ENCODE data around the gene CFAP210. TPM values are rescaled to one million over a fixed set of nuclear protein-coding genes. Genes with fewer than 3 reads are reported as not detected.

The CFAP210 gene
- total and polyA plus RNA-seq, 10 of the 15 experiments (the other 5 are each of a cell fraction or from before 2014, with no cell fraction given): not detected

GRCh38 chr2:169637620-169638019 is 56.6 kb downstream of the CFAP210 start:
- ChIA-PET POLR2A (no interaction called here), RAD21 (ENCODE audit: unreplicated experiment) (no interaction called here), CTCF (interaction anchor here (0.9 kb wide), 1 partner anchor 186 kb away, joined by 3 read pairs; no protein-coding TSS in a partner anchor), SMC1A (ENCODE audit: uncharacterized antibody, unreplicated experiment) (interaction anchor here (1.1 kb wide), 1 partner anchor 87 kb away, joined by 3 read pairs; no protein-coding TSS in a partner anchor)
- no TSS peak for BruUV-seq (replicated peaks)
- no peak overlapping the region for H3K27ac ChIP-seq (ENCODE audit: control insufficient read depth, insufficient read depth)
- DNase-seq (ENCODE audit: low read depth, low spot score) (no peak), ATAC-seq (no peak), FAIRE-seq (no peak)
- H3K4me3 ChIP-seq: no peak overlapping the region
- H3K4me1 ChIP-seq (ENCODE audit: control insufficient read depth, insufficient read depth, low read length): no peaks in the 10 kb centered on the region
- in situ Hi-C loops (cut with MboI): no loop called here
- H4K20me1 ChIP-seq (ENCODE audit: control insufficient read depth, insufficient read depth): no peaks in the 10 kb centered on the region
- 98% methylated on average over 3 of the region's 3 CpGs for WGBS (ENCODE audit: insufficient coverage, insufficient replicate concordance, low lambda C conversion rate, missing lambda C conversion rate)
- H3K9ac ChIP-seq (ENCODE audit: control insufficient read depth, insufficient read depth, low read length): no peak overlapping the region
- intact Hi-C loops (cut with micrococcal nuclease; ENCODE audit: unreplicated experiment): no loop called here
- TF ChIP-seq MLLT1 (IDR thresholded peaks at IDR 0.05) (no peak), E2F8 (IDR thresholded peaks at IDR 0.05; ENCODE audit: low read depth, partially characterized antibody) (no peak), NRF1 (conservative IDR thresholded peaks at IDR 0.05; ENCODE audit: low read depth, low read length) (no peak), ATF3 (IDR thresholded peaks at IDR 0.05; ENCODE audit: borderline replicate concordance, extremely low read depth, low read depth, low read length) (no peak), SPI1 (IDR thresholded peaks at IDR 0.05; ENCODE audit: borderline replicate concordance, insufficient read depth, low read depth, low read length) (no peak), IKZF2 (IDR thresholded peaks at IDR 0.05) (no peak), PRDM15 (CRISPR knock-in tag; IDR thresholded peaks at IDR 0.05) (no peak), CREM (IDR thresholded peaks at IDR 0.05; ENCODE audit: low read depth) (no peak), ZZZ3 (IDR thresholded peaks at IDR 0.05; ENCODE audit: control insufficient read depth, insufficient read length, low read depth) (no peak), TCF3 (IDR thresholded peaks at IDR 0.05; ENCODE audit: borderline replicate concordance, insufficient read depth, low read depth, low read length) (no peak)
- no peaks in the 10 kb centered on the region for H3K9me3 ChIP-seq (replicated peaks; ENCODE audit: control insufficient read depth, insufficient read depth, low read length)
- no peak overlapping the region for H3K4me2 ChIP-seq (ENCODE audit: control insufficient read depth, insufficient read depth)
- no peaks in the 10 kb centered on the region for H3K79me2 ChIP-seq (ENCODE audit: control insufficient read depth, insufficient read depth, low read length)
- H3K27me3 ChIP-seq (replicated peaks in 1 of 2; ENCODE audit: control insufficient read depth in 2 of 2, insufficient read depth in 2 of 2, low read length in 1 of 2): no peaks in the 10 kb centered on the region
- no peak overlapping the region for H2AFZ ChIP-seq (ENCODE audit: control insufficient read depth, low read depth, low read length)
- peaks cover 0 to 26% of the 10 kb centered on the region in 2 experiments; a peak in 2 of 4 replicates for H3K36me3 ChIP-seq (ENCODE audit: control insufficient read depth in 2 of 2, insufficient read depth in 2 of 2, low read length in 1 of 2)

Data from GM12878 (cell line).